Uterus (tissue), 2 donors: Measurements from ENCODE around the gene MAP4K5.

Experiments used
- CTCF ChIP-seq, 4 experiments: fragments of 200-600 bp in 2 of 4; fragments of 450-650 bp in 2 of 4; sonication (generic) in 2 of 4; IDR thresholded peaks; one replicate each; pipeline ENCODE4 v1.5.1; 2016 to 2019; ENCODE audit warnings: antibody characterized with exemption in 4 of 4, mild to moderate bottlenecking in 2 of 4, moderate library complexity in 1 of 4
- POLR2A ChIP-seq, 2 donors: fragments of 450-650 bp; IDR thresholded peaks; one replicate each; pipeline ENCODE4 v1.6.1; 2016; ENCODE audit warnings: antibody characterized with exemption in 2 of 2, mild to moderate bottlenecking in 1 of 2, moderate library complexity in 1 of 2

DNA sequence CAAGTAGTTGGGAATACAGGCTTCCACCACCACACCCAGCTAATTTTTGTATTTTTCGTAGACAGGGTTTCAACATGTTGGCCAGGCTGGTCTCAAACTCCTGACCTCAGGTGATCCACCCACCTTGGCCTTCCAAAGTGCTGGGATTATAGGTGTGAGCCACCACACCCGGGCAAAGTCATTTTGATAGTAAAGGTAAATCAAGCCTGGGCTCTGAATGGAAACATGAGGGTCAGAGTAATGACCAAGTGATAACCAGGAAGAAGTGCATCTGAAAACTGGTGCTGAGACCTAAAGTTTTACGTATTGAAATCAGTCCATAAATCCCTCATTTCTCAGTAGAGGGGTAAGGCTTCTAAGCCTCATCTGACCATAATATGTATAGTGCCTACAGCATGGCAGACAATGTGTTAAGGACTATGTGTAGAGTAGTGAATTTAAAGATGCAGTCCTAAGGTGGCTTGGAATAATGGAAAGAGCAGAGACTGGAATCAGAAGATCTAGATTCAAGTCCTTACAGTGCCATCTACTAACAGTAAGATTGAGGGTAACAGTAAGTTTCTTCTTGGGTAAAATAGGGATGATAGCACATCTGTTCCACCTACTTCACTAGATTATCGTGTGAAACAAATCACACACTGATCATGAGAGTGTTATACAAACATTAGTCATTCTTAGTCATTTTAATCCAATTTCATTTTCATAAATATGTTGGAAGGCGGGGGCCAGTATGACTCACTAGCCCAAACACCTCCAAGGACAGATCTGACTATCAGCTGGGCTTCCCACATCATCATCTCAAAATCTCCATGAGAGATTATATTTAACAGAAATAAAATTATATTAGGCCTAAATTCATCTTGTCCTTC is 11.2 kb downstream of the MAP4K5 start:
- TF ChIP-seq POLR2A (IDR thresholded peaks at IDR 0.05) (no peak), CTCF (IDR thresholded peaks at IDR 0.05) (no peak)
